Osteoblast (primary cell): Measurements from ENCODE around the gene TAS1R1. TPM values are rescaled to one million over a fixed set of nuclear protein-coding genes. Genes with fewer than 3 reads are reported as not detected.

ENCODE experiments used
- DNase-seq: peaks from one replicate; pipeline ENCODE4 v3.0.0; 2011; ENCODE audit warnings: low spot score, mixed read lengths; ENCODE audit not compliant: insufficient read length; ENCODE audit errors: missing footprints
- H2AFZ ChIP-seq: 2 replicates; pipeline ENCODE4 v1.6.0; 2011; ENCODE audit warnings: mild to moderate bottlenecking, low read length
- H3K27ac ChIP-seq: 2 replicates; pipeline ENCODE4 v1.5.1; 2011; ENCODE audit warnings: mild to moderate bottlenecking, low read depth, low read length, moderate library complexity
- H3K27me3 ChIP-seq: 2 replicates; pipeline ENCODE4 v1.6.0; 2012; ENCODE audit warnings: mild to moderate bottlenecking, control low read depth, inconsistent platforms, low read length, moderate library complexity; ENCODE audit not compliant: insufficient read depth
- H3K36me3 ChIP-seq: 2 replicates; pipeline ENCODE4 v1.5.1; 2011; ENCODE audit warnings: mild to moderate bottlenecking, low read length, control low read depth, moderate library complexity; ENCODE audit not compliant: insufficient read depth
- H3K4me1 ChIP-seq: 2 replicates; pipeline ENCODE4 v1.5.1; 2011; ENCODE audit warnings: mild to moderate bottlenecking, low read length, control low read depth, moderate library complexity; ENCODE audit not compliant: insufficient read depth
- H3K4me2 ChIP-seq: 2 replicates; pipeline ENCODE4 v1.6.0; 2011; ENCODE audit warnings: mild to moderate bottlenecking, low read length; ENCODE audit not compliant: insufficient read depth
- H3K4me3 ChIP-seq: fragments of 200-600 bp; sonication (generic); 3 replicates; pipeline ENCODE4 v1.5.1; 2012; ENCODE audit warnings: mild to moderate bottlenecking, low read length, inconsistent platforms; ENCODE audit not compliant: insufficient read depth
- H3K79me2 ChIP-seq: 2 replicates; pipeline ENCODE4 v1.6.0; 2012; ENCODE audit warnings: mild to moderate bottlenecking, low read length, control low read depth, inconsistent platforms; ENCODE audit not compliant: insufficient read depth
- H3K9me3 ChIP-seq: 2 replicates; pipeline ENCODE4 v1.5.1; 2011; ENCODE audit warnings: low read depth, low read length, control low read depth
- H4K20me1 ChIP-seq: 2 replicates; pipeline ENCODE4 v1.6.0; 2012; ENCODE audit warnings: mild to moderate bottlenecking, low read length, control low read depth; ENCODE audit not compliant: insufficient read depth
- total RNA-seq: library from RNA; depleted of rRNA; stranded (reverse); fragments of >200 nt; gene quantifications from 2 replicates; pipeline ENCODE4 v1.2.3, GENCODE V29; 2012
- TF ChIP-seq, protein P1 (sequence below): IDR thresholded peaks from 2 replicates; pipeline ENCODE4 v1.5.1; 2011; ENCODE audit warnings: mild to moderate bottlenecking, low read depth, low read length, moderate library complexity; ENCODE audit errors: extremely low read depth

The TAS1R1 gene
- total RNA-seq, 1 donor = under 0.01 TPM

GRCh38 chr1:6584126-6585080 lies 29.3 kb downstream of the TAS1R1 start:
- no peaks in the 10 kb centered on the region for H3K27me3 ChIP-seq
- peaks cover 12% of the 10 kb centered on the region for H3K4me1 ChIP-seq

DNA sequence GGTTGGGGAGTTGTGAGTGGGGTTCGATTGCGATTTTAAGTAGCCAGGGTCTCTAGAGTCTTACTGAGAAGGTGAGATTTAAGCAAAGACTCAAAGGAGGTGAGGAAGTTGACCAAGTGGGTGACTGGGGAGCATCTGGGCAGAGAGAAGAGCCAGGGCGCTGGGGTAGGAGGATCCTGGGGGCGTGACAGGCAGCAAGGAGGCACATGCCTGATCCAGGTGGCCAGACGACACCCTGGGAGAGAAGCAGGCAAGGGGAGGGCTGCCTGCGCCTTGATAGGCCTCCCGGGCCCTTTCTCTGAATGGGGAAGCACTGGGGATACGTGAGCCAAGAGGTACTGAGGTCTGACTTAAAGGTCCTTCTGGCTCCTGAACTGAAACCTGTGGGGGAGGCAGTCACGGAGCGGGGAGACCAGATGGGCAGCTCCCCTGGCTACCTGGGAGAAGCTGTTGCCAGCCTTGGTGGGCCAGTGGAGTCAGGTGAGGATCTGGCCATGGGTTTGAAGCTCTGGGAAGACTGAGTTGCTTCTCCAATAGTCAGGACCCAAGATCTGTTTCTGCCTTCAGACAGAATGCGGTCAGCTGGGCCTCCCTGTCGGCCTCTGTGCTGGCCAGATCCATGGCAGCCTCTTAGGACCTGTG lies 30.1 kb downstream of the TAS1R1 start:
- Histone ChIP-seq H4K20me1 (peaks cover 27% of the 10 kb centered on the region), H3K36me3 (peaks cover 25% of the 10 kb centered on the region), H3K27ac (no peak overlapping the region), H3K79me2 (peaks cover 30% of the 10 kb centered on the region), H3K4me1 (peaks cover 10% of the 10 kb centered on the region), H2AFZ (no peak overlapping the region), H3K4me2 (no peak overlapping the region), H3K9me3 (no peaks in the 10 kb centered on the region), H3K27me3 (no peaks in the 10 kb centered on the region), H3K4me3 (no peak overlapping the region)
- TF ChIP-seq, protein P1, sequence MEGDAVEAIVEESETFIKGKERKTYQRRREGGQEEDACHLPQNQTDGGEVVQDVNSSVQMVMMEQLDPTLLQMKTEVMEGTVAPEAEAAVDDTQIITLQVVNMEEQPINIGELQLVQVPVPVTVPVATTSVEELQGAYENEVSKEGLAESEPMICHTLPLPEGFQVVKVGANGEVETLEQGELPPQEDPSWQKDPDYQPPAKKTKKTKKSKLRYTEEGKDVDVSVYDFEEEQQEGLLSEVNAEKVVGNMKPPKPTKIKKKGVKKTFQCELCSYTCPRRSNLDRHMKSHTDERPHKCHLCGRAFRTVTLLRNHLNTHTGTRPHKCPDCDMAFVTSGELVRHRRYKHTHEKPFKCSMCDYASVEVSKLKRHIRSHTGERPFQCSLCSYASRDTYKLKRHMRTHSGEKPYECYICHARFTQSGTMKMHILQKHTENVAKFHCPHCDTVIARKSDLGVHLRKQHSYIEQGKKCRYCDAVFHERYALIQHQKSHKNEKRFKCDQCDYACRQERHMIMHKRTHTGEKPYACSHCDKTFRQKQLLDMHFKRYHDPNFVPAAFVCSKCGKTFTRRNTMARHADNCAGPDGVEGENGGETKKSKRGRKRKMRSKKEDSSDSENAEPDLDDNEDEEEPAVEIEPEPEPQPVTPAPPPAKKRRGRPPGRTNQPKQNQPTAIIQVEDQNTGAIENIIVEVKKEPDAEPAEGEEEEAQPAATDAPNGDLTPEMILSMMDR = no peak
- DNase-seq = peak; percentile 71

More at GRCh38 chr1:6584126-6585080, 29.3 kb downstream of the TAS1R1 start:
- peaks cover 30% of the 10 kb centered on the region for H3K79me2 ChIP-seq
- no peak overlapping the region for H2AFZ ChIP-seq
- H3K4me2 ChIP-seq = no peak overlapping the region
- TF ChIP-seq, protein P1 = no peak
- DNase-seq = peak; percentile 92
- no peak overlapping the region for H3K27ac ChIP-seq
- no peak overlapping the region for H3K4me3 ChIP-seq
- no peaks in the 10 kb centered on the region for H3K9me3 ChIP-seq
- H4K20me1 ChIP-seq = peaks cover 27% of the 10 kb centered on the region
- H3K36me3 ChIP-seq = peaks cover 17% of the 10 kb centered on the region

DNA sequence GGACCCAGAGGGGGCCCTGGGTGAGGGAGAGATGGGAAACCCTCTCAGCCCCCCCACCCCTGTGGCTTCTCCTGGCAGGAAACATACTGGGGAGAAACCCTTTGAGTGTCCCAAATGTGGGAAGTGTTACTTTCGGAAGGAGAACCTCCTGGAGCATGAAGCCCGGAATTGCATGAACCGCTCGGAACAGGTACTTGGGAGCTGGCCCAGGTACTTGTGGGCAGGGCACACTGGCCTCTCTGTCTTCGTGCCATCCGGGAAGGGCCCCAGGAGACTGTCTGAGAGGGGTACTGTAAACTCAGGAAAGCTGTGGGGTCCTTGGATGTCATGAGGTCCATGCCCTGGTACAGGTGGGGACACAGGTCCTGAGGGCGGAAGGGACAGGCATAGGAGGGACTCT lies 30.7 kb downstream of the TAS1R1 start:
- DNase-seq = peak; percentile 18
- Histone ChIP-seq H3K27me3 (no peaks in the 10 kb centered on the region), H2AFZ (no peak overlapping the region), H3K79me2 (peaks cover 28% of the 10 kb centered on the region), H3K27ac (no peak overlapping the region), H3K4me2 (no peak overlapping the region), H3K36me3 (peaks cover 31% of the 10 kb centered on the region), H4K20me1 (peaks cover 31% of the 10 kb centered on the region), H3K4me3 (no peak overlapping the region), H3K9me3 (no peaks in the 10 kb centered on the region), H3K4me1 (peaks cover 3% of the 10 kb centered on the region)
- TF ChIP-seq, protein P1 = no peak

DNA sequence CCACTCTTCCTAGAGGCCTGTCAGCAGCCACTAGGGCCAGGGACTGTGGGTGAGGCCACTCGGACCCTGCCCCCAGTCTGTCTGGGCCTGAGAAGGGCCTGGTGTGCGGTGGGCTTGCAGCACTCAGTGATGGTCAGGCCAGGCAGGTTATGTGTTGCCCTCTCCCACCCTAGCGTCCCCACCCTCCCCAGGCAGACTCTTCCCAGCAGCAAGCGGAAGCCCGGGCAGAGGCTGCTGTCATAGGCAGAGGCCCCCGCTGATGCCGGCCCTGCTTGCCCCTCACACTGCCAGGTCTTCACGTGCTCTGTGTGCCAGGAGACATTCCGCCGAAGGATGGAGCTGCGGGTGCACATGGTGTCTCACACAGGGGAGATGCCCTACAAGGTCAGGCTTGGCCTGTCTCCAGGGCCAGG lies 31.3 kb downstream of the TAS1R1 start:
- Histone ChIP-seq H3K27ac (no peak overlapping the region), H3K9me3 (no peaks in the 10 kb centered on the region), H3K27me3 (no peaks in the 10 kb centered on the region), H2AFZ (no peak overlapping the region), H4K20me1 (peaks cover 33% of the 10 kb centered on the region), H3K4me1 (no peaks in the 10 kb centered on the region), H3K4me3 (no peak overlapping the region), H3K36me3 (peaks cover 34% of the 10 kb centered on the region), H3K4me2 (no peak overlapping the region), H3K79me2 (peaks cover 28% of the 10 kb centered on the region)
- DNase-seq = peak; percentile 59
- TF ChIP-seq, protein P1 = no peak
